Activated naive CD4-positive, alpha-beta T cell treated with anti-CD3 and anti-CD28 coated beads for 36 hours (primary cell): ENCODE measurements around the gene SCYGR1. TPM values are rescaled to one million over a fixed set of nuclear protein-coding genes. Genes with fewer than 3 reads are reported as not detected.

Experiments
- CTCF ChIA-PET: fragments of 350-600 bp; sonication (Branson Sonifier 250); formaldehyde crosslinking; loops from one replicate; lab custom pipeline; 2021; ENCODE audit warnings: antibody characterized with exemption; lab: Charles Lee
- DNase-seq: peaks from one replicate; pipeline ENCODE4 v3.0.0-alpha.2; 2020
- H3K27ac Mint-ChIP-seq: one replicate; pipeline ENCODE4 v1.8.0; 2021; ENCODE audit warnings: mild to moderate bottlenecking, mixed read lengths
- H3K27me3 Mint-ChIP-seq: one replicate; pipeline ENCODE4 v1.8.0; 2021; ENCODE audit warnings: low read depth, mixed read lengths
- H3K36me3 Mint-ChIP-seq: one replicate; pipeline ENCODE4 v1.8.0; 2021; ENCODE audit warnings: low read depth, mixed read lengths
- H3K4me1 Mint-ChIP-seq: one replicate; pipeline ENCODE4 v1.8.0; 2021; ENCODE audit warnings: low read depth, mixed read lengths
- H3K4me3 Mint-ChIP-seq: one replicate; pipeline ENCODE4 v1.8.0; 2021; ENCODE audit warnings: mild to moderate bottlenecking, moderate library complexity, mixed read lengths
- H3K9me3 Mint-ChIP-seq: one replicate; pipeline ENCODE4 v1.8.0; 2021; ENCODE audit warnings: mixed read lengths
- intact Hi-C: fragments of 100-400 bp; cut with micrococcal nuclease; formaldehyde crosslinking; loops from one replicate; pipeline ENCODE4 v1.15.1; 2023
- total RNA-seq, 2 experiments: library from RNA; stranded (reverse); gene quantifications; one replicate each; pipeline ENCODE4 v1.2.3, GENCODE V29; 2021

Gene SCYGR1
- total RNA-seq, 2 experiments from 2014 or later: not detected

DNA sequence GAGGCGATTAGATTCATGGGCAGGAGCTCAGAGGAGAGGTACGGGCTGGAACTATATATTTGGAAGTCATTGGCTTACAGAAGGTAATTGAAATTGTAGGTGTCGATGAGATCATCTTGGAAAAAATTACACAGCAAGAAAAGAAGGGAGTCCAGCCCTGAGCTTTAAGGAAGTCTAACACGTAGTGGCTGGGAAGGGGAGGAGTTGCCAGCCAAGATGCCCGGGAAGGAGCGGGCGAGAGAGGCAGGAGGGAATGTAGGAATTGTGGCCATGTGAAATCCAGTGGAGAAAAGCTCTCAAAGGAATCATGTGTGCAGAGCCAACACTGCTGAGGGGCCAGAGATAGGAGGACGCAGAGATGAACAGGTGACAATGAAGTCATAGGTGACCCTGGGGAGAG lies 25.6 kb upstream of the SCYGR1 start:
- Mint-ChIP-seq H3K27ac (peak overlapping the region; percentile 82), H3K27me3 (no peaks in the 10 kb centered on the region), H3K36me3 (no peaks in the 10 kb centered on the region), H3K4me3 (no peak overlapping the region), H3K9me3 (no peaks in the 10 kb centered on the region), H3K4me1 (peaks cover 63% of the 10 kb centered on the region)
- no peak for DNase-seq
- CTCF ChIA-PET: interaction anchor here (9.2 kb wide), 1 partner anchor 50 kb away, joined by 95 read pairs; no protein-coding TSS in a partner anchor
- intact Hi-C loops: loop anchor here (2.0 to 5.0 kb wide), 2 partner anchors 21 to 576 kb away; partner anchors contain the start of gene RHBDD1

DNA sequence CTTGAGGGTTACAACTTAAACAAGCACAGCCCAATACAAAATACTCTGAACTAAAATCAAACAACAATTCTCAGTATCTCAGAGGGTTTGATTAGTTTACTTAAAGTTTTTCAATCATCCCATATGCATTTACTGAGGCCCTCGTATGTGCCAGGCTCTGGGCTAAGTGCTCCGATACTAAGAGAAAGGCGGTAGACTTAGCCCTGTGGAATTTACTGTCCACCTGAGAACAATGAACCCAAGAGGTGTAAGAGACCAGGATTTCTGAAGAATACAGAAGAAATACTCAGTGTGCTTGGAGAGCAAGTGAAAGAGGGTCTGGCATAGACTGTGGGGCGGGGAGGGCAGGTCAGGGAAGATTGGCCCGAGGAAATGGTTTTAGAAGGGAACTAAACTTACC lies 25.1 kb upstream of the SCYGR1 start:
- H3K4me1 Mint-ChIP-seq: peaks cover 66% of the 10 kb centered on the region
- peak overlapping the region; percentile 82 for H3K27ac Mint-ChIP-seq
- no peaks in the 10 kb centered on the region for H3K27me3 Mint-ChIP-seq
- intact Hi-C loops: loop anchor here (2.0 to 5.0 kb wide), 2 partner anchors 22 to 576 kb away; partner anchors contain the start of gene RHBDD1
- peak overlapping the region; percentile 17 for H3K4me3 Mint-ChIP-seq
- CTCF ChIA-PET: interaction anchor here (9.2 kb wide), 1 partner anchor 51 kb away, joined by 95 read pairs; no protein-coding TSS in a partner anchor
- no peak for DNase-seq
- no peaks in the 10 kb centered on the region for H3K9me3 Mint-ChIP-seq
- H3K36me3 Mint-ChIP-seq: no peaks in the 10 kb centered on the region

GRCh38 chr2:227411990-227412350 lies 24.2 kb upstream of the SCYGR1 start:
- H3K27me3 Mint-ChIP-seq: no peaks in the 10 kb centered on the region
- H3K4me1 Mint-ChIP-seq: peaks cover 73% of the 10 kb centered on the region
- intact Hi-C loops: loop anchor here (1.0 to 5.0 kb wide), 8 partner anchors 23 to 575 kb away; partner anchors contain the start of genes MFF and RHBDD1
- H3K36me3 Mint-ChIP-seq: no peaks in the 10 kb centered on the region
- CTCF ChIA-PET: interaction anchor here (0.8 to 9.2 kb wide), 3 partner anchors 52 to 63 kb away, joined by 4 to 95 read pairs (median 12); no protein-coding TSS in a partner anchor
- peak overlapping the region; percentile 51 for H3K4me3 Mint-ChIP-seq
- peak overlapping the region; percentile 96 for H3K27ac Mint-ChIP-seq
- no peaks in the 10 kb centered on the region for H3K9me3 Mint-ChIP-seq
- no peak for DNase-seq

GRCh38 chr2:227411320-227411989 lies 23.7 kb upstream of the SCYGR1 start:
- peak overlapping the region; percentile 96 for H3K27ac Mint-ChIP-seq
- H3K9me3 Mint-ChIP-seq: no peaks in the 10 kb centered on the region
- H3K27me3 Mint-ChIP-seq: no peaks in the 10 kb centered on the region
- peak; percentile 83 for DNase-seq
- intact Hi-C loops: loop anchor here (1.0 to 5.0 kb wide), 7 partner anchors 37 to 574 kb away; partner anchors contain the start of genes MFF and RHBDD1
- peaks cover 76% of the 10 kb centered on the region for H3K4me1 Mint-ChIP-seq
- H3K36me3 Mint-ChIP-seq: no peaks in the 10 kb centered on the region
- CTCF ChIA-PET: interaction anchor here (0.8 to 9.2 kb wide), 5 partner anchors 52 to 355 kb away, joined by 3 to 95 read pairs (median 12); partner anchors contain the start of gene AGFG1
- peak overlapping the region; percentile 51 for H3K4me3 Mint-ChIP-seq

GRCh38 chr2:227410191-227410590 lies 22.4 kb upstream of the SCYGR1 start:
- Mint-ChIP-seq H3K4me3 (no peak overlapping the region), H3K27ac (no peak overlapping the region), H3K36me3 (no peaks in the 10 kb centered on the region), H3K4me1 (peaks cover 78% of the 10 kb centered on the region), H3K27me3 (no peaks in the 10 kb centered on the region), H3K9me3 (no peaks in the 10 kb centered on the region)
- CTCF ChIA-PET: interaction anchor here (0.6 to 9.2 kb wide), 13 partner anchors 9 to 452 kb away, joined by 3 to 95 read pairs (median 4); partner anchors contain the start of gene AGFG1
- no peak for DNase-seq
- intact Hi-C loops: loop anchor here (2.0 to 5.0 kb wide), 2 partner anchors 59 to 573 kb away; partner anchors contain the start of gene RHBDD1

DNA sequence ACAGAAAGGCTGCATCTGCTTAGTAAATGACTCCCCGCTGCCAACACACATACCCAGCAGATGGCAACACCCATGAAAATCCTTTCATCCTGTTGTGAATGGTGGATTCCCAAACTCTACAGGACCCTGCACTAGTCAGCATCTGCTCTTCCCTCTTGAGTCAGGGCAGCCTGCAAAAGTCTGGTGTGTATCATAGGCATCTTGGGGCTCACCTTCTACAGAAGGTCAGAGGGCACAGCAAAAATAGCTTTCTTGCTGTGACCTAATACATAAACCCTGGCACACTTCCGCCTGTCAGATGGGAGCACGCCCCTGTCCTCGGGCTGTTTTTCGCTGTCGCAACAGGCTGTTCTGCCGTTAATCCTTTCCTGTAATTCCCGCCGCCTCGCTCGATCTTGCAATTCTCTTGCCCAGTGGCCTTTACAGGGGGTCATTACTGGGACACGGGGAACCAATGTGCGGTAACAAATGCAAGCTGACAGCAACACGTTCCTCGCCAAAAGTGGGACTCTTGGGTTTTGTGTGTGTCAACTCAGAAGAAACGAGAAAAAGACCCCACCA lies 19.9 kb upstream of the SCYGR1 start:
- peak; percentile 40 for DNase-seq
- CTCF ChIA-PET: interaction anchor here (0.7 to 9.2 kb wide), 13 partner anchors 25 to 359 kb away, joined by 3 to 95 read pairs (median 6); partner anchors contain the start of gene AGFG1
- no peaks in the 10 kb centered on the region for H3K9me3 Mint-ChIP-seq
- H3K27me3 Mint-ChIP-seq: no peaks in the 10 kb centered on the region
- H3K36me3 Mint-ChIP-seq: no peaks in the 10 kb centered on the region
- H3K27ac Mint-ChIP-seq: no peak overlapping the region
- intact Hi-C loops: loop anchor here (2.0 to 5.0 kb wide), 2 partner anchors 65 to 455 kb away; partner anchors contain the start of gene AGFG1
- H3K4me3 Mint-ChIP-seq: no peak overlapping the region
- peaks cover 75% of the 10 kb centered on the region for H3K4me1 Mint-ChIP-seq

- intact Hi-C loops: loop anchor here (1.0 to 5.0 kb wide), 6 partner anchors 32 to 456 kb away; partner anchors contain the start of gene AGFG1
- Mint-ChIP-seq H3K4me1 (peaks cover 71% of the 10 kb centered on the region), H3K36me3 (no peaks in the 10 kb centered on the region), H3K27ac (peak overlapping the region; percentile 43), H3K9me3 (no peaks in the 10 kb centered on the region), H3K4me3 (no peak overlapping the region), H3K27me3 (no peaks in the 10 kb centered on the region)
- DNase-seq: peak; percentile 53
- CTCF ChIA-PET: interaction anchor here (0.7 to 9.2 kb wide), 41 partner anchors 11 to 506 kb away, joined by 3 to 95 read pairs (median 4); partner anchors contain the start of gene AGFG1
Measured at GRCh38 chr2:227406177-227407031, 18.7 kb upstream of the SCYGR1 start.

GRCh38 chr2:227404585-227405271 lies 17.0 kb upstream of the SCYGR1 start:
- intact Hi-C loops: loop anchor here (5.0 kb wide), 1 partner anchor 458 kb away; no protein-coding TSS in a partner anchor
- CTCF ChIA-PET: interaction anchor here (0.7 to 9.2 kb wide), 8 partner anchors 19 to 362 kb away, joined by 3 to 95 read pairs (median 10); no protein-coding TSS in a partner anchor
- H3K27ac Mint-ChIP-seq: no peak overlapping the region

GRCh38 chr2:227402959-227403358 lies 15.2 kb upstream of the SCYGR1 start:
- intact Hi-C loops: no loop called here
- Mint-ChIP-seq H3K27ac (no peak overlapping the region), H3K27me3 (no peaks in the 10 kb centered on the region), H3K4me1 (peaks cover 48% of the 10 kb centered on the region), H3K36me3 (no peaks in the 10 kb centered on the region), H3K4me3 (no peak overlapping the region), H3K9me3 (no peaks in the 10 kb centered on the region)
- CTCF ChIA-PET: interaction anchor here (1.0 to 1.3 kb wide), 2 partner anchors 76 to 78 kb away, joined by 3 read pairs; partner anchors contain the start of gene MFF
- peak; percentile 51 for DNase-seq

More at GRCh38 chr2:227404585-227405271, 17.0 kb upstream of the SCYGR1 start:
- Mint-ChIP-seq H3K27me3 (no peaks in the 10 kb centered on the region), H3K4me3 (no peak overlapping the region), H3K4me1 (peaks cover 57% of the 10 kb centered on the region), H3K9me3 (no peaks in the 10 kb centered on the region), H3K36me3 (no peaks in the 10 kb centered on the region)
- no peak for DNase-seq

DNA sequence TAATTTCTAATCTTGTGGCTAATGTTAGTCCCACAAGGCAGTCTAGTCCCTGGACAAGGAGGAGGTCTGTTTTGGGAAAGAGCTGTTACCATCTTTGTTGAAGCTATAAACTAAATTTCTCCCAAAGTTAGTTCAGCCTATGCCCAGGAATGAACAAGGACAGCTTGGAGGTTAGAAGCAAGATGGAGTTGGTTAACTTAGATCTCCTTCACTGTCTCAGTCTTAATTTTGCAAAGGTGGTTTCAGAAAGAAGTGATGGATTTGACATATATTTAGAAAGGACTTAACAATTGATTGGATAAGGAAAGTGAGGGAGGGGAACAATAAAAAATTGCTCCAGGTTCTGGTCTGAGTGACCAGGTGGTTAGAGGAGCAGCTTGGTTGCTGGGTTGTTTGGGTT lies 14.6 kb upstream of the SCYGR1 start:
- H3K27ac Mint-ChIP-seq: no peak overlapping the region
- peaks cover 47% of the 10 kb centered on the region for H3K4me1 Mint-ChIP-seq
- H3K9me3 Mint-ChIP-seq: no peaks in the 10 kb centered on the region
- CTCF ChIA-PET: interaction anchor here (0.9 to 1.8 kb wide), 5 partner anchors 71 to 363 kb away, joined by 3 to 6 read pairs (median 3); partner anchors contain the start of gene MFF
- intact Hi-C loops: no loop called here
- H3K36me3 Mint-ChIP-seq: no peaks in the 10 kb centered on the region
- H3K4me3 Mint-ChIP-seq: no peak overlapping the region
- no peak for DNase-seq
- no peaks in the 10 kb centered on the region for H3K27me3 Mint-ChIP-seq

DNA sequence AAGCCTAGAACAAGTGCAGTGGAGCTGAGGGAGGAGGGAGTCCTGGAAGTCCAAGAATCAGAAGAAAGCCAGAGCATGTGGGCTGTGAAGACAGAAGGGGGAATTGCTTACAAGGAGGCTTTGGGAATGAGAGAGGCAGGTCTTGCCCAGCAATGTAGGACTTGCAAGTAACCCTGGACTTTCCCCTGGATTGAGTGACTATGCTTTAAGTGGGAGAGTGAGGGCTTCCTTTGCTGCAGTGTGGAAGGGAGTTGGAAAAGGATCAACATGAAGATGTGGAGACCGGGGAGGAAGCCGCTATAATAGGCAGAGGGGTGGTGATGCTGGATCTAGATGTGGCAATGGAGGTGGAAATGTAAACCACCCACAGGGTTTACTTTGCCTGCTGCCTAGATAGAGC lies 13.8 kb upstream of the SCYGR1 start:
- H3K9me3 Mint-ChIP-seq: no peaks in the 10 kb centered on the region
- peaks cover 41% of the 10 kb centered on the region for H3K4me1 Mint-ChIP-seq
- H3K27ac Mint-ChIP-seq: no peak overlapping the region
- DNase-seq: no peak
- intact Hi-C loops: no loop called here
- no peaks in the 10 kb centered on the region for H3K36me3 Mint-ChIP-seq
- no peak overlapping the region for H3K4me3 Mint-ChIP-seq
- CTCF ChIA-PET: interaction anchor here (0.6 to 1.8 kb wide), 7 partner anchors 9 to 364 kb away, joined by 3 to 7 read pairs (median 3); no protein-coding TSS in a partner anchor
- no peaks in the 10 kb centered on the region for H3K27me3 Mint-ChIP-seq
